ENCODE results near the gene ARL6IP5. TPM values are rescaled to one million over a fixed set of nuclear protein-coding genes. Genes with fewer than 3 reads are reported as not detected.

ARL6IP5 gene
- total RNA-seq, 1 donor from 2014 or later, result 86.2 TPM

DNA sequence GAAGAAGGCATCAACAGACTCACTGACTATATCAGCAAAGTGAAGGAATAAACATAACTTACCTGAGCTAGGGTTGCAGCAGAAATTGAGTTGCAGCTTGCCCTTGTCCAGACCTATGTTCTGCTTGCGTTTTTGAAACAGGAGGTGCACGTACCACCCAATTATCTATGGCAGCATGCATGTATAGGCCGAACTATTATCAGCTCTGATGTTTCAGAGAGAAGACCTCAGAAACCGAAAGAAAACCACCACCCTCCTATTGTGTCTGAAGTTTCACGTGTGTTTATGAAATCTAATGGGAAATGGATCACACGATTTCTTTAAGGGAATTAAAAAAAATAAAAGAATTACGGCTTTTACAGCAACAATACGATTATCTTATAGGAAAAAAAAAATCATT lies 19.8 kb downstream of the ARL6IP5 start:
- peaks cover 9% of the 10 kb centered on the region for H3K36me3 Mint-ChIP-seq (ENCODE audit: low read depth, unreplicated experiment)
- H3K4me3 Mint-ChIP-seq (ENCODE audit: unreplicated experiment), result no peak overlapping the region
- peaks cover 20% of the 10 kb centered on the region for H3K4me1 Mint-ChIP-seq (ENCODE audit: unreplicated experiment)
- TF ChIP-seq, protein P1, sequence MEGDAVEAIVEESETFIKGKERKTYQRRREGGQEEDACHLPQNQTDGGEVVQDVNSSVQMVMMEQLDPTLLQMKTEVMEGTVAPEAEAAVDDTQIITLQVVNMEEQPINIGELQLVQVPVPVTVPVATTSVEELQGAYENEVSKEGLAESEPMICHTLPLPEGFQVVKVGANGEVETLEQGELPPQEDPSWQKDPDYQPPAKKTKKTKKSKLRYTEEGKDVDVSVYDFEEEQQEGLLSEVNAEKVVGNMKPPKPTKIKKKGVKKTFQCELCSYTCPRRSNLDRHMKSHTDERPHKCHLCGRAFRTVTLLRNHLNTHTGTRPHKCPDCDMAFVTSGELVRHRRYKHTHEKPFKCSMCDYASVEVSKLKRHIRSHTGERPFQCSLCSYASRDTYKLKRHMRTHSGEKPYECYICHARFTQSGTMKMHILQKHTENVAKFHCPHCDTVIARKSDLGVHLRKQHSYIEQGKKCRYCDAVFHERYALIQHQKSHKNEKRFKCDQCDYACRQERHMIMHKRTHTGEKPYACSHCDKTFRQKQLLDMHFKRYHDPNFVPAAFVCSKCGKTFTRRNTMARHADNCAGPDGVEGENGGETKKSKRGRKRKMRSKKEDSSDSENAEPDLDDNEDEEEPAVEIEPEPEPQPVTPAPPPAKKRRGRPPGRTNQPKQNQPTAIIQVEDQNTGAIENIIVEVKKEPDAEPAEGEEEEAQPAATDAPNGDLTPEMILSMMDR (IDR thresholded peaks at IDR 0.05; ENCODE audit: unreplicated experiment), result no peak
- no peak overlapping the region for H3K27ac Mint-ChIP-seq (ENCODE audit: unreplicated experiment)
- H3K27me3 Mint-ChIP-seq (ENCODE audit: unreplicated experiment), result no peaks in the 10 kb centered on the region
- no peaks in the 10 kb centered on the region for H3K9me3 Mint-ChIP-seq (ENCODE audit: unreplicated experiment)
- no peak for DNase-seq (ENCODE audit: low spot score)

- H3K27ac Mint-ChIP-seq (ENCODE audit: unreplicated experiment), result no peak overlapping the region
- TF ChIP-seq, protein P1 (IDR thresholded peaks at IDR 0.05; ENCODE audit: unreplicated experiment), result no peak
- no peak overlapping the region for H3K4me3 Mint-ChIP-seq (ENCODE audit: unreplicated experiment)
- no peaks in the 10 kb centered on the region for H3K9me3 Mint-ChIP-seq (ENCODE audit: unreplicated experiment)
- DNase-seq (ENCODE audit: low spot score), result no peak
- no peaks in the 10 kb centered on the region for H3K27me3 Mint-ChIP-seq (ENCODE audit: unreplicated experiment)
- peaks cover 9% of the 10 kb centered on the region for H3K36me3 Mint-ChIP-seq (ENCODE audit: low read depth, unreplicated experiment)
- H3K4me1 Mint-ChIP-seq (ENCODE audit: unreplicated experiment), result peaks cover 20% of the 10 kb centered on the region
These were observed 20.6 kb downstream of the ARL6IP5 start for GRCh38 chr3:69105320-69105719.

- TF ChIP-seq, protein P1 (IDR thresholded peaks at IDR 0.05; ENCODE audit: unreplicated experiment), result no peak
- H3K4me1 Mint-ChIP-seq (ENCODE audit: unreplicated experiment), result peaks cover 20% of the 10 kb centered on the region
- no peaks in the 10 kb centered on the region for H3K27me3 Mint-ChIP-seq (ENCODE audit: unreplicated experiment)
- DNase-seq (ENCODE audit: low spot score), result no peak
- no peak overlapping the region for H3K27ac Mint-ChIP-seq (ENCODE audit: unreplicated experiment)
- H3K36me3 Mint-ChIP-seq (ENCODE audit: low read depth, unreplicated experiment), result peaks cover 5% of the 10 kb centered on the region
- H3K4me3 Mint-ChIP-seq (ENCODE audit: unreplicated experiment), result no peak overlapping the region
- no peaks in the 10 kb centered on the region for H3K9me3 Mint-ChIP-seq (ENCODE audit: unreplicated experiment)
These were observed 23.1 kb downstream of the ARL6IP5 start for GRCh38 chr3:69107841-69108240.

- Mint-ChIP-seq H3K4me1 (ENCODE audit: unreplicated experiment) (peaks cover 17% of the 10 kb centered on the region), H3K36me3 (ENCODE audit: low read depth, unreplicated experiment) (peaks cover 5% of the 10 kb centered on the region)
- DNase-seq (ENCODE audit: low spot score), result no peak
These were observed 24.1 kb downstream of the ARL6IP5 start for GRCh38 chr3:69108811-69109210.

GRCh38 chr3:69110941-69111546 lies 26.3 kb downstream of the ARL6IP5 start:
- H3K4me3 Mint-ChIP-seq (ENCODE audit: unreplicated experiment), result no peak overlapping the region
- no peaks in the 10 kb centered on the region for H3K9me3 Mint-ChIP-seq (ENCODE audit: unreplicated experiment)
- no peak for DNase-seq (ENCODE audit: low spot score)
- H3K4me1 Mint-ChIP-seq (ENCODE audit: unreplicated experiment), result peaks cover 11% of the 10 kb centered on the region
- no peaks in the 10 kb centered on the region for H3K27me3 Mint-ChIP-seq (ENCODE audit: unreplicated experiment)
- TF ChIP-seq, protein P1 (IDR thresholded peaks at IDR 0.05; ENCODE audit: unreplicated experiment), result no peak
- H3K36me3 Mint-ChIP-seq (ENCODE audit: low read depth, unreplicated experiment), result no peaks in the 10 kb centered on the region
- no peak overlapping the region for H3K27ac Mint-ChIP-seq (ENCODE audit: unreplicated experiment)

More at GRCh38 chr3:69108811-69109210, 24.1 kb downstream of the ARL6IP5 start:
- no peaks in the 10 kb centered on the region for H3K9me3 Mint-ChIP-seq (ENCODE audit: unreplicated experiment)
- H3K4me3 Mint-ChIP-seq (ENCODE audit: unreplicated experiment), result no peak overlapping the region
- TF ChIP-seq, protein P1 (IDR thresholded peaks at IDR 0.05; ENCODE audit: unreplicated experiment), result no peak
- no peak overlapping the region for H3K27ac Mint-ChIP-seq (ENCODE audit: unreplicated experiment)
- H3K27me3 Mint-ChIP-seq (ENCODE audit: unreplicated experiment), result no peaks in the 10 kb centered on the region

Measured in endothelial cell (in vitro differentiated cells).